ENCODE measurements around the gene KRT7. TPM values are rescaled to one million over a fixed set of nuclear protein-coding genes. Genes with fewer than 3 reads are reported as not detected.

Gene KRT7
- total RNA-seq, 1 experiment from 2014 or later, result 10.0 TPM

DNA sequence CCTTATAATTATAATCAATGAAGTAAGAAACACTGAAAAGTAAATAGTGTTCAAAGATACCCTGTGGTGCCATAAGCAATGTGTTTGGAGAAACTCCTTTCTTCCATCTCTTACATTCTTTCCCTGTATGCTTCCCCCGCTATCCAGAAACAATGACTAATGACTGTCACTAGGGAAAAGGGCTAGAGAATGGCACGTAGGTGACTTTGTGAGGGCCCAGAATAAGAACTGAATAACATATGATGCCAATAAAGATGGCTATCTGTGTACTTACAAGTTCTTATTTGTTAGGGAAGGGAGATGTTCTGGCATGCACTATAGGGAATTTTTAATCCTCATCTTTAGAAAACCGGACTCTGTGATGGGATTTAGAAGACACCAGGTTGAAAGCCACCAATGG is 4.7 kb upstream of the KRT7 start:
- Mint-ChIP-seq H3K4me1 (peaks cover 27 to 29% of the 10 kb centered on the region in 2 experiments), H3K9me3 (no peaks in the 10 kb centered on the region), H3K27ac (no peak overlapping the region), H3K27me3 (ENCODE audit: low read depth) (peaks cover 69% of the 10 kb centered on the region), H3K36me3 (ENCODE audit: insufficient read depth in 1 of 3, low read depth in 3 of 3) (no peaks in the 10 kb centered on the region), H3K4me3 (no peak overlapping the region; a peak in 1 of 5 replicates)
- Histone ChIP-seq H3K27ac (ENCODE audit: insufficient read length, low read depth, low read length) (no peak overlapping the region), H3K4me1 (ENCODE audit: insufficient read depth, low read length) (peaks cover 2% of the 10 kb centered on the region; the same call in 1 of the 2 replicates), H2BK12ac (ENCODE audit: insufficient read length, low read depth, low read length) (no peak overlapping the region), H3K23ac (ENCODE audit: insufficient read length, low read depth, low read length) (no peak overlapping the region), H3K27me3 (ENCODE audit: insufficient read depth, low read length) (peaks cover 8% of the 10 kb centered on the region), H2AK5ac (ENCODE audit: insufficient read length, low read length) (no peak overlapping the region), H3T11ph (ENCODE audit: low read length) (no peak overlapping the region), H3K56ac (ENCODE audit: insufficient read length, low read depth, low read length) (no peak overlapping the region), H3K18ac (ENCODE audit: insufficient read length, low read depth, low read length) (no peak overlapping the region), H3K79me1 (ENCODE audit: insufficient read depth, low read depth, low read length, poor library complexity, severe bottlenecking) (no peaks in the 10 kb centered on the region), H3K9me3 (ENCODE audit: control insufficient read depth, low read depth, low read length) (no peaks in the 10 kb centered on the region), H2BK5ac (ENCODE audit: insufficient read length, low read length) (no peak overlapping the region), H2BK15ac (ENCODE audit: low read depth, low read length) (no peak overlapping the region), H2BK20ac (ENCODE audit: low read depth, low read length, poor library complexity, severe bottlenecking) (no peak overlapping the region), H3K14ac (ENCODE audit: insufficient read depth, low read length) (no peak overlapping the region), H4K5ac (ENCODE audit: insufficient read length, low read depth, low read length) (no peak overlapping the region), H3K23me2 (ENCODE audit: insufficient read length, low read depth, low read length, poor library complexity, severe bottlenecking) (peaks cover 8% of the 10 kb centered on the region), H4K91ac (ENCODE audit: insufficient read length, low read depth, low read length) (no peak overlapping the region), H3K79me2 (ENCODE audit: insufficient read depth, low read length) (no peaks in the 10 kb centered on the region), H3K4ac (ENCODE audit: low read depth, low read length) (no peak overlapping the region), H4K8ac (replicated peaks; ENCODE audit: insufficient read length, low read depth, low read length) (no peak overlapping the region), H4K20me1 (ENCODE audit: control insufficient read depth, insufficient read depth, insufficient read length) (no peaks in the 10 kb centered on the region), H2AFZ (ENCODE audit: low read length) (no peak overlapping the region), H3K9ac (ENCODE audit: extremely low read depth, insufficient read length, low read length) (no peak overlapping the region), H2BK120ac (ENCODE audit: low read depth, low read length, poor library complexity, severe bottlenecking) (no peak overlapping the region), H3K4me2 (ENCODE audit: insufficient read depth, insufficient read length, low read length) (no peak overlapping the region)
- no CpG with 5 or more reads among the region's 3 CpGs for WGBS (ENCODE audit: extremely low coverage, insufficient read length, low lambda C conversion rate)
- TF ChIP-seq, protein P1, sequence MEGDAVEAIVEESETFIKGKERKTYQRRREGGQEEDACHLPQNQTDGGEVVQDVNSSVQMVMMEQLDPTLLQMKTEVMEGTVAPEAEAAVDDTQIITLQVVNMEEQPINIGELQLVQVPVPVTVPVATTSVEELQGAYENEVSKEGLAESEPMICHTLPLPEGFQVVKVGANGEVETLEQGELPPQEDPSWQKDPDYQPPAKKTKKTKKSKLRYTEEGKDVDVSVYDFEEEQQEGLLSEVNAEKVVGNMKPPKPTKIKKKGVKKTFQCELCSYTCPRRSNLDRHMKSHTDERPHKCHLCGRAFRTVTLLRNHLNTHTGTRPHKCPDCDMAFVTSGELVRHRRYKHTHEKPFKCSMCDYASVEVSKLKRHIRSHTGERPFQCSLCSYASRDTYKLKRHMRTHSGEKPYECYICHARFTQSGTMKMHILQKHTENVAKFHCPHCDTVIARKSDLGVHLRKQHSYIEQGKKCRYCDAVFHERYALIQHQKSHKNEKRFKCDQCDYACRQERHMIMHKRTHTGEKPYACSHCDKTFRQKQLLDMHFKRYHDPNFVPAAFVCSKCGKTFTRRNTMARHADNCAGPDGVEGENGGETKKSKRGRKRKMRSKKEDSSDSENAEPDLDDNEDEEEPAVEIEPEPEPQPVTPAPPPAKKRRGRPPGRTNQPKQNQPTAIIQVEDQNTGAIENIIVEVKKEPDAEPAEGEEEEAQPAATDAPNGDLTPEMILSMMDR (conservative IDR thresholded peaks at IDR 0.05), result no peak
- DNase-seq, result no peak
